Sciatic nerve (tissue), 2 donors: ENCODE results near the gene EOLA2. TPM values are rescaled to one million over a fixed set of nuclear protein-coding genes. Genes with fewer than 3 reads are reported as not detected.
"Not testable (repeated sequence)": the region's sequence is repeated elsewhere in the genome, so short reads cannot be mapped to it uniquely, and the experiment has no call there.

ENCODE experiments used
- ATAC-seq: fragments of 200-7000 bp; cut with Tn5 transposase; one replicate; pipeline ENCODE4 v1.9.1; 2020; ENCODE audit warnings: mild to moderate bottlenecking, moderate library complexity
- DNase-seq: peaks from one replicate; pipeline ENCODE4 v3.0.0-alpha.2; 2020; ENCODE audit warnings: low spot score
- intact Hi-C: fragments of 100-400 bp; cut with DNase I; formaldehyde crosslinking; loops from one replicate; pipeline ENCODE4 v1.14.2; 2022
- total RNA-seq: library from RNA; stranded (reverse); fragmentation: NEBNext Ultra II Directional; extraction: Animal tissue kit (Norgen Biotek cat#: 25700); gene quantifications from one replicate; pipeline ENCODE4 v1.2.1, GENCODE V29; 2021
- donor health status: DM: no; HTN: no; CAD: no.
- donor health status: DM: no; HTN: no; CAD: no.

The EOLA2 gene
- 24.5 TPM for total RNA-seq

DNA sequence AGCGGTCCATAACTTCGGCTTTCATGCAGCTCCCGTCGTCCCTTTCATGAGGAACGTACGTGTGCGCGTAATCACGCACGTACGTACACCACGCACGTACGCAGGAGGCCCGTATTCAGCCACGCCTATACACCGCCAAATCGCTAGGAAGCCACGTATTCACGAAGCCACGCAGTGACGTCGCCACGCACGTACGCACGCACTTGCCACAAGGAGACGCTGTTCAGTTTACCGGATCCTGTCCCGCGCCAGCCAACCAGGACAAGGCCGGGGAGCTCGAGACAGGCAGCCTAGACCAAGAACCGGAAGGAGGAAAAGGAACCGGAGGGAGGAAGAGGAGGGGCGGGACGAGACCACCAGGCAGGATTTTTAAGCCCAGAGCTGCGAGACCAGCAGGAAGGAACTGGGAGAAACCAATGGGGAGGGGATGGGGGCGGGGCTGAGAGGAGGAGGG is at the start of gene EOLA2:
TSS of gene EOLA2 (minus strand) at position 65 of the 454 bp plus-strand sequence. CDS start 4,617 bp downstream, outside the sequence.
- ATAC-seq (peak; percentile 75), DNase-seq (peak; percentile 95)
- intact Hi-C loops, result no loop called here

DNA sequence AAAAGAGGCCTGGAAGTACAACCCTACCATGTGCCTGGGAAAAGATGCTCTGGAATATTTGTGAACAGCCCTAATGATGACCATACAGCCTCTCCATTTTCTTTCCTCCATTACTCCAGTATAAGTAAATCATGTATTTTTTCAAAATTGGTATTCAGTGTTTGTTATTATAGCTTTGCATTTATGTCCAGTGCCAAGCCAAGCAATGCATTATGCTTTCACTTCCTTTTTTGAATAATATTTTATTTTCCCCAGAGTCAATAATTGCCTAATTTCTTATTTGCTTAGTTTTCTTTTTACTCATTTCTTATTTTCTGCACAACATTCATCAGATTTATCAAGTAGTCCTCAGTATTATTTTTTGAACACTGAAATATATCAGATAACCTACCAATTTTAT is 49.3 kb upstream of the EOLA2 start:
- DNase-seq (no peak), ATAC-seq (no peak)
- intact Hi-C loops, result no loop called here

DNA sequence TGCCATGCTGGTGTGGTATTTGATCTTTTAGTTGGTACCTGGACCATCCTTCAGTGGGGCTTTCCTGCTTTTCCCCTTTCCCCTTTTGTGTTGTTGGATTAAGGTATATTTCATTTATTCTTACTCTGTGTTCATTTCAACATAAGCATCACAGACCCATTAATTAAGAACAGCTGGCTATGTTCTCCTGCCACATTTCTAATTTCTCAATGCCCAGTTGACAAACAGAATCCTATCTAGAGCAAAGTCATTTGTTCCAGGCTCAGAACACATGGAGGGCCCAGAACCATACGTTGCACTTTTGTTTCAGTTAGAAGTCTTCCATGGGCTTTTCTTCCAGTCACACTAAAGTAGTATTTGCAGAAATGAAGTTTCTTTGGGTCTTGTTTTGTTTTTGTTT is 46.1 kb upstream of the EOLA2 start:
- intact Hi-C loops, result no loop called here
- no peak for ATAC-seq
- DNase-seq, result no peak

DNA sequence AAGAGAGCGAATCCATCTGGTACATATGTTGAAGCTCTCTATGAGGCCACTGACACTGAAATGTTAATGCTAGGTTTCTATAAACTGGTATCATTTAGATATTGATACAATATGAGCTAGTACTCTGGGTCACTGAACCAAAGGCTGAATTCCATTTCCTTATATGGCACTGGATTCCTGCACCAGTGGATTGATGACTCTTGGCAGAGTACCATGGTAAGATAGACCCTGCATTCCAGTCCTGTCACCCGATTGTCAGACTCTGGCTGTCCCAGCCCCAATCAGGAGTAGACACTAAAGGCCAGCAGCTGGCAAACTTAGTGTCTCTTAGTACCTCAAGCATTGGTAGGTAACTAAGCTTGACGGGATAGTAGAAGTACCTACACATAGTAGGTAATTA is 44.0 kb upstream of the EOLA2 start:
- no peak for DNase-seq
- intact Hi-C loops, result no loop called here
- no peak for ATAC-seq

DNA sequence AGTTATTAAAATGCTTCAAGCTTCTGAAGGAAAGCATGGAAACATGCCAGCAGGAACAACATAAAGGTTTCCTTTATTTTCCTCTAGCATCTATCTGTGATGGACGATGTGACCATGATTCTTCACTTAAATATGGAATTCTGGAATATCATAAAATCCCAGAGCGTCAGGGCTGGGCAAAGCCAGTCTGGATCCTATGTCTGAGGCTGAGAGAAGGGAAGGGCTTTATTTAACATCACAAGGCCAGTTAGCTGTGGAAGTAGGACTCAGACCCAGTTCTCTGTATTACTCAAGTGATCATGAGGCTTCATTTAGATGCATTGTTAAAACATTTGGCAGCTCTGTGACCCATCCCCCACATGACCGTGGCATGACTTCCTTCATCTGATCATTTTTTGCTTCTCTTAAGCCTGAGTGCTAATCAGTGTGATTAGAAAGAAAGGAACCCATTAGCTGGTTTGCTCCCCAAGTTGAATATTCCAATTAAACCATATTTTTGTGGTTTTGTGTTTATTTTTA is 40.9 kb upstream of the EOLA2 start:
- ATAC-seq, result no peak
- intact Hi-C loops, result no loop called here
- DNase-seq, result no peak

DNA sequence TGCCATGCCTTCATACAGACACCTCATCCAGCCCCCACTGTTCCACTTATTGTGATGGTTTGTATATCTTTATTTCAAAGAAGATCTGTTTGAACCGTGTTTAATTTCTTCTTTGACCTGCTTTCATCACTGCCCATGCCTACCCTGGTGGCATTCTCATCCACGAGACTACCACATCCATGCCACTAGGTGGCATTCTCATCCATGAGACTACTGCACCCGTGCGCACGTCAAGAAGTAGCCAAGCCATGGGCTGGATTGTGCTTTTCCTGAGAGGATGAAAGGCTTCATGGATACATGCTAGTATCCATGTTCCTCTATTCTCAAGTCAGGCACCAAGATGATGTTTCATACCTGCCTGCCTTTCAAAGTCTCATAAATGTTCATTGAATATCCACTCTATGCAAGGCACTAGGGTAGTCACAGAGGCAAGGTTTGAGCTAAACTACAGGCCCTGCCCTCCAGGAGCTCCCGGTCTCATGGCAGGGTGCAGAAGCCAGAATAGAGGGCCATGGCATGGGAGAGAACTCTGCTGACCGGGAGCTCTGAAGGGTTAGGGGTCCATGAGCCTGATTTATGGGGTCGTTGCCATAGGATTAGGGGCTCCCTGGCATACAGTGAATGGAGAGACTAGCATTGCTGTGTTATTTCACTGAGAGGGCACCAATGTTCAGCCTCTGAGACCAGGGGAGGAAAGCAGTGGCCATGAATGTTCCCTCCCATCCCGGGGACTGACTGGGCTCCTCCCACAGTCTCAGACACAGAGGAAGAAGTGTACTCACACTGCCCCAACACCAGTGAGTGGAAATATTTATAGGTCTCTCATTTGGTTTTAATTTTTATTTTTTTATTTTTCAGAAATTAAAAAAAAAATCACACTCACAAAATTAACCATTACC is 24.8 kb upstream of the EOLA2 start:
- ATAC-seq (peak; percentile 86), DNase-seq (peak; percentile 64)
- intact Hi-C loops, result loop anchor here (10.0 kb wide), 2 partner anchors 542 to 752 kb away; no protein-coding TSS in a partner anchor

DNA sequence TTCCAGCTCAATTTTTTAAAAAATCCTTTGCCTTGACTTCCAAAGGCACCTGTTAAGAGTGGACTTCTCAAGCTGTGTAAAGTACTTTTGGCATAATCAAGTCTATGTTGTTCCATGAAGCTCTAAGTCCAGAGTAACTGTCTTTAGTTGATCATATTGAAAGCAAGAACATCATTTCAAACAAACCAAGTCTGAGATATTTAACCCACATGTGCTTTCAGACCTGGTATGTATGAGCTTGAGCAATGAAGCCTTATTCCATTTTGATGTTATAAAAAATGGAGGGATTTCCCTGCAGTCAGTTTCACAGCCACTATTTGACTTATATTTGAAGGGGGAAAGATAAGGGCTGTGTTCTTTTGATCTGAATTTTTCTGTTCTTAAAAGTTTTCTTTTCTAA is 23.7 kb upstream of the EOLA2 start:
- intact Hi-C loops, result loop anchor here (10.0 kb wide), 2 partner anchors 543 to 753 kb away; no protein-coding TSS in a partner anchor
- ATAC-seq, result no peak
- no peak for DNase-seq

DNA sequence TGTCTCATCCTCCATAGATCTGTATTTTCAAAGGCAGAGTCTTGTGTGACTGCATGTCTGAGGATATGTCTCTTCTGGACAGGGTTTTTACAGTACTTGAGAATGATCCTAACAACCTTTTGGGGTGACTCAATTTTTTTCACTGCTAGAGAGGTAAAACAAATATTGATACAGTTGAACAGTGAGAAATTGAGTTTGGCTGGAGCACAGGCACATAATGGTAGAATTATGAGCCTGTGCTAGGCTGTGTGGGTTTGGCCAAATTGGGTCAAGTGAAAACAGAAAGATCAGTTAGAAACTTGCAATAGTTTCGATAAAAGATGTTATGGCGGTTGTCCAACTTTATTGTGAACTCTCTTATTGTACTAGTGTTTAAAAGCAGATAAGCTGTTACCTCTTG is 23.3 kb upstream of the EOLA2 start:
- intact Hi-C loops, result loop anchor here (10.0 kb wide), 2 partner anchors 543 to 753 kb away; no protein-coding TSS in a partner anchor
- ATAC-seq (no peak), DNase-seq (no peak)

DNA sequence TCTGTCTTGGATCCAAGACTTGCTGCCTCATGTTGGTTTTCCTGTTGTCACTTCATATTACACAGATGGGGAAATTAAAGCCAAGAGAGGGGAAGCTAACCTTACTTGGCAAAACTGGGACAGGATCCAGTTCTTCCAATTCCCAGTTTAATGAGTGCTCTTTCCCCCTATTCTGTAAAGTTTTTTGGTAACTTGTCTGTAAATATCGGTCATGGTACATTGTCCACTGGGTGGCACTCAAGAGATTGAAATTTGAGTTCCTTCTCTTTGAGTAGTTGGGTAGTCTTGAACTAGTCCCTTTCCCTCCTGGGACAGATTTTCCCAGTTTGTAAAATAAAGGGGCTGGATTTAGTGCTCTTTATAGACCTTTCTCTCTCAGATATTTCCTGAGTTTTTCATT is 12.4 kb upstream of the EOLA2 start:
- peak; percentile 38 for ATAC-seq
- DNase-seq, result no peak
- intact Hi-C loops, result no loop called here

DNA sequence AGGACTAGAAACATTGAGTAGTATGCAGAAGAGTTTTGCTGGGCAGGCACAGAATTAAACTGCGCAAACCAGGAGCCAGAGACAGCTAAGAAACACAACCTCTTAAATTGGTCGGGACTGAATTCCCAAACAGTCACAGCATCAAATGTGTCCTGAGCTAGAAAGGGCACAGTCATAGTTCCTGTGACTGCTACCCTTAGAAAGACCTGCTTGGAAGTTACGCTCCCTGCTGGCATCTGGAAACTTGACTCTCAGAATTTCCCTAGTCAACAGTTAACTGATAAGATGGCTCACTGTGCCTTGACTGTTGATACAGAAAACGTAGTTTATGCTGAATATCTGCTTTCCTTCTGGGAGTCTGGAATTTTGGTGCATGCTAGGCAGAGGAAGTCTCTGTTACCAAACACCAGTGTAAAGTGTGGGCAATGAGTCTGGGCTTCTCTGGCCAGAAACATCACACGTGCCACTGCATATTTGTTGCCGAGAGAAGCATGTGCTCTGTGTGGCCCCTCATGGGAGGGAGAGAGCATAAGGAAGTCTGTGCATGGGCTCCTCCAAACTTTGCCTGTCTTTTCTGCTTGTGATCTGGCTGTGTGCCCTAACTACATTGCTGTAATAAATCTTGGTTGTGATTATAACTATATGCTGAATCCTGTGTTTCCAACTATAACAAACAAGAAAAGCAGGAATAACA is 11.6 kb upstream of the EOLA2 start:
- no peak for DNase-seq
- intact Hi-C loops, result no loop called here
- ATAC-seq, result no peak

DNA sequence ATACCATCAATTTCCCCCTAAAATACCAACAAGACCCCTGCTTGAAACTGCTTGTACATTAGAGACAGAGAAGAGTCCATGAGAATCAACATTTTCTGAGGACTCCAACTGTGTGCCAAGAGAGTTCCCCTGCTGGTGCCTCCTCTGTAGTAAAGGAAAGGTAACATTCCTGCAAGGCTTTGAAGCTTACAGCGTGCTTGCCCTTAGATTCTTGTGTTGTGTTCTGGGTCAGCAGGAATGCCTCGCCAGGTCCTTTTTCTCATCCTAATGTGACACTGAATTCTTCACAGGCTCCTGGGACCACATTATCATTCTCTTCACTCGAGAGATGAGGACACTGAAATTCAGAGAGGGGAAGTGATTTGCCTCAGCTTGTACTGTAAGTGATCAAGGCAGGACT is 9.7 kb upstream of the EOLA2 start:
- ATAC-seq (no peak), DNase-seq (no peak)
- intact Hi-C loops, result no loop called here

DNA sequence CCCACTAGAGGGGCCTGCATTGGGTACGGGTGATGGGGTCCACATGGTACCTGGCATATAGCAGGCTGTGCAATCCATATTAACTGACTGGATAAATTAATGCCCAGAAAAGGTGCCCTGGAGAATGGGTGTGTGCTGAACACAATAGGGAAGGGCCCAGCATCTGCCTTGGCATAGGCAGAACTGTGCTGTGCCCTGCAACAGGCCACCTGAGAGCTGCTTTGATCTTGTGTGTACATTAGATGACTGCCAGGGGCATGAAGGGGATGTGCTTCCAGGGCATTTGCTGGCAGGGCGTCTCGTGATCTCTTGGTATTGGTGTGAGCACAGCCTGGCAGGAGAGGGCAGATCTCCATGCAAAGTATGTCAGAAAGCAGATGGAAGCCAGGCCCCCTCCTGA is 8.6 kb upstream of the EOLA2 start:
- ATAC-seq, intact Hi-C loops: not testable (repeated sequence)

DNA sequence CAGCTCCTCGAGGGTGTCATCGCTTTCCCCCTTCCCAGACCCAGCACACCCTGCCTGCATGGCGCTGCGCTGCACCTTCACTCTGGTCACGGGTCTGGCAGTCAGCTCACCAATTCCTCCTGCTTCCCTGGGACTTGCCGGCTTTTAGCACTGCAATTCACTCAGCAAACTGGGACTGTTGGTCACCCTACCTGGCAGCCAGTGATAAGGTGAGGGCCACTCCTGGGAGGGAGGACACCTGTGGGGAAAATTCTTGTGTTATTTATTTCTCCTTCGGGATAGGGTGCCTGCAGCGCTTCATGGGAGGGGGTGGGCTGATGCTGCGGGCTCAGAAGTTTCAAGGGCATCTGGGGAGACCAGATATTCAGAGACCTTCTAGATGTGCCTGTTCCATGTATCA is 7.5 kb upstream of the EOLA2 start:
- ATAC-seq, intact Hi-C loops, DNase-seq: not testable (repeated sequence)

More for the DNA sequence above, 8.6 kb upstream of the EOLA2 start:
- DNase-seq, result not testable (repeated sequence)

DNA sequence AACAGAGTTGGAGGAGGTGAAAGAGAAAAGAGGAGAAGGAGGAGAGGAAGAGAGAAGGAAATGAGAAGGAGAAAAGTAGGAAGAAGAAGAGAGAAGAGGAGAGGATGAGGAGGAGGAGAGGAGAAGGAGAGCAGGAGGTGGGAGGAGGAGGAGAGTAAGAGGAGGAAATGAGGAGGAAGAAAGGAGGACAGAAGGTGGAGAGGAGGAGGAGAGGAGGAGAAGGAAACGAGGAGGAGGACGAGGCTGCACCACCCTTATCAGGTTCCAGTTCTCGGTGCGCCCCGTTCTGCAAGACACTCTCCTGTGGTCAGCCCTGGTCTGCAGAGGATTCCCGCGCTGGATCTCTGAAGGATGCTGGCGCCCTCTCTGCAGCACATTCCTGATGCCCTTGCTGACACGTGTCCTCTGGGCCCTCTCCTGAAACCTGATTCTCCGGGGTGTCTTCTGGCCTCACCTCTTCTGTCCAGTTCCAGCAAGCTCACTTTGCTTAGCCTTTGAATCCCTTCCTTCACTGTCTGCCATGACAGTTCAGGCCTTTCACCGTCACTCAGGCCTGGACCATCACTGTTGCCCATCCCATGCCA is 6.9 kb upstream of the EOLA2 start:
- ATAC-seq, intact Hi-C loops, DNase-seq: not testable (repeated sequence)

DNA sequence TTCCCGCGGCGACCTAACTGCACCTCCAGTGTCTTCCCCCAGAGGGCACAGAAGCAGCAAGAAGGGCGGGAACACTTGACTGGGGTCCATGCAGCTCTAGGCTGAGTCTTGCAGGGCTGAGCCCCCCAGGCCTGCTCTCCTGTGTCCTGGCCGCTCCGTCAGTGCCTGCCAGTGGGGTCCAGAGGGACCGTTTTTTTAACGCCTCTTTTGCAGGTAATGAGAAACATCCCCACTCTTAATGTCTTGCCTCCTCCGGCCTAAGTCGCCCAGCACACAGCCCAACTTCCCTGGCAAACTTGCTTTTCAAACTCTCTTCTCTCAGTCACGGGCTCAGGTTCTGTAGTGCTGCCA is 2.4 kb upstream of the EOLA2 start:
- intact Hi-C loops, DNase-seq, ATAC-seq: not testable (repeated sequence)

DNA sequence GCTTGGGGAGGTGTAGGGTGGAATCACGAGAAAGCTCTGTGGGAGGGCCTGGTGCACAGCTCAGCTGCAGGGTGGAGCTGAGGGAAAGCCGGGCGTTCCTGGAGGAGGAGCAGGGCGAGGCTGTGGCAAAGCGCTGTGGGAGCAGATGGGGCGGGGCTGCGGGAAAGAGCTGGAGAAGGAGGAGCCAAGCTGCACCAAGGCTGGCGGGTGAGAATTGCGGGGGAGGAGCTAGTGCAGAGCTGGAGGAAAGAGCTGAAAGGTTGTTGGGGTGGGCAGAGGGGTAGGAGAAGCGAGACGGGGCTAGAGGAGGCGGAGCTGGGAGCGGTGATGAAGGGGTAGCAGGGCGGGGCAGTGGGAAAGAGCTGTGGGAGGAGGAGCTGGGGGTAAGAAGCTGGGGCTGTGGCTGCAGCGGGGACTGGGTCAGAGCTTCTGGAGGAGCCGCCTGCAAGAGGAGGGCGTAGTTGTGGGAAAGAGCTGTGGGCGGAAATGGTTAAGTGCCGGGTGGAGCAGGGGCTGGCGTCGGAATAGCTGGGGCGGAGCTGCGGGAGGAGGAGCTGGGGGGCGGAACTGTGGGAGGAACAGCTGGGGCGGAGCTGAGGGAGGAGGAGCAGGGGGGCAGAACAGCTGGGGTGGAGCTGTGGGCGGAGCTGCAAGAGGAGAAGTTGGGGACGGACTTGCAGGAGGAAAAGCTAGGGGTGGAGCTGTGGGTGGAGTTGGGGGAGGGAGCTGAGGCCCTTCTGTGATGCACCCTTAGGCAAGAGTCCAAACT is 1.8 kb upstream of the EOLA2 start:
- intact Hi-C loops, result no loop called here
- DNase-seq, result peak; percentile 95
- peak; percentile 83 for ATAC-seq

DNA sequence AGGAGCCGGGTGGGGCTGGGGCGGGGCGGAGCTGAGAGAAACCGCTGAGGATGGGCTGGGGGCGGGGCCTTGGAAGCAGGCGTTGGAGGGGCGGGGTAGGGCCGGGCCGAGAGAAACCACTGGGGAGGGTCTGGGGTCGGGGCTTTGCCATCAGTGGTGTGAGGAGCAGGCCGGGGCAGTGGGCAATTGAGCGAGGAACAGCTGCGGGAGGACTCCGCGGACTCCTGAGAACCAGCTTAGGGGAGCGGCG is 1.3 kb upstream of the EOLA2 start:
- intact Hi-C loops, result no loop called here
- ATAC-seq (no peak), DNase-seq (no peak)

DNA sequence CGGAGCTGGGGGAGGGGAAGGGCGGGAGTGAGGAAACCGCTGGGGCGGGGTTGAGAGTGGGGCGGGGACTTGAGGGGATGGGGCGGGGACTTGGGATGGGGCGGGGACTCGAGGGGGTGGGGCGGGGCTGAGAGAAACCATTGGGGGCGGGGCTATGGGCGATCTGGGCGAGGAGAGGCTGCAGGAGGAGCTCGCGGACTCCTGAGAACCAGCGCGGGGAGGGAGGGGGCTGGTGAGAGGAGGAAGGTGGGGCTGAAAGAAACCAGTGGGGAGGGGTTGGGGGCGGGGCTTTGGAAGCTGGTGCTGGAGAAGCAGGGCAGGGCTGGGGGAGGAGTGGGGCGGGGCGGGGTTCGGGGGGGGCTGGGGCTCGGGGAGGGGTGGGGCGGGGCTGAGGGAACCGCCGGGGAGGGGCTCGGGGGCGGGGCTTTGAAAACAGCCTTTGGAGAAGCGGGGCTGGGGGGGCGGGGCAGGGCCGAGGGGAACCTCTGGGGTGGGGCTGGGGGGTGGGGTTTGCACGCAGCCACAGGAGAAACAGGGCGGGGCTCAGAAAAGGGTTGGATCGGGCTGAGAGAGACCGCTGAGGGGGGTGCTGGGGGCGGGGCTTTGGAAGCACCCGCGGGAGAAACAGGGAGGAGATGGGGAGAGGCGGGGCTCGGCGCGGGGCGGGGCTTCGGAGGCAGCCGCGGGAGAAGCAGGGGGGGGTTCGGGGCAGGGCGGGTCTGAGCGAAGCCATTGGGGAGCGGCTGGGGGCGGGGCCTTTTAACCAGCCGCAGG is 777 bp upstream of the EOLA2 start:
- intact Hi-C loops, result no loop called here
- ATAC-seq (peak; percentile 70), DNase-seq (peak; percentile 96)
